AG09309 (cell line): ENCODE measurements around the gene SYCE3.
A peak's percentile ranks its signal among the peaks of the same experiment; 100 is the strongest.

Experiments
- DNase-seq: peaks from one replicate; pipeline ENCODE4 v3.0.0-alpha.2; 2010; ENCODE audit warnings: low read depth
- H3K4me3 ChIP-seq: 2 replicates; pipeline ENCODE4 v1.5.1; 2011; ENCODE audit warnings: mild to moderate bottlenecking, low read depth, low read length, moderate library complexity; ENCODE audit not compliant: control insufficient read depth
- CTCF ChIP-seq: IDR thresholded peaks from 2 replicates; pipeline ENCODE4 v1.5.1; 2011; ENCODE audit warnings: mild to moderate bottlenecking, low read depth, low read length, inconsistent platforms; ENCODE audit not compliant: insufficient read depth, control insufficient read depth; ENCODE audit errors: missing control alignments

The SYCE3 gene

GRCh38 chr22:50562523-50563412 lies at the start of gene SYCE3:
Gene SYCE3 (minus strand): TSS chr22:50562919. CDS start chr22:50556405, 6,514 bp downstream.
- TF ChIP-seq CTCF = peak; percentile 83

GRCh38 chr22:50612168-50612527 lies 49.4 kb upstream of the SYCE3 start:
- H3K4me3 ChIP-seq = no peak overlapping the region
- TF ChIP-seq CTCF = no peak
- no peak for DNase-seq

More at GRCh38 chr22:50562523-50563412, at the start of gene SYCE3:
- DNase-seq = no peak
- peak within 1 kb of the TSS; percentile 78 for H3K4me3 ChIP-seq

GRCh38 chr22:50611341-50612060 lies 48.8 kb upstream of the SYCE3 start:
- H3K4me3 ChIP-seq = no peak overlapping the region
- TF ChIP-seq CTCF = no peak

GRCh38 chr22:50610581-50610980 lies 47.9 kb upstream of the SYCE3 start:
- no peak overlapping the region for H3K4me3 ChIP-seq
- DNase-seq = no peak
- no peak for TF ChIP-seq CTCF

More at GRCh38 chr22:50611341-50612060, 48.8 kb upstream of the SYCE3 start:
- no peak for DNase-seq

GRCh38 chr22:50610041-50610451 lies 47.3 kb upstream of the SYCE3 start:
- no peak for DNase-seq
- TF ChIP-seq CTCF = no peak
- no peak overlapping the region for H3K4me3 ChIP-seq

- H3K4me3 ChIP-seq = no peak overlapping the region
- no peak for DNase-seq
Measured at GRCh38 chr22:50609599-50609998, 46.9 kb upstream of the SYCE3 start.

More at GRCh38 chr22:50609599-50609998, 46.9 kb upstream of the SYCE3 start:
- TF ChIP-seq CTCF = no peak
